Activated naive CD4-positive, alpha-beta T cell treated with anti-CD3 and anti-CD28 coated beads, Interleukin-2, amount 10 ng/mL, durations not matched to agents 7 days and 5 days (primary cell): Measurements from ENCODE around the gene KRTAP4-11.
"Not testable (repeated sequence)": the region's sequence is repeated elsewhere in the genome, so short reads cannot be mapped to it uniquely, and the experiment has no call there.

Source experiments
- CTCF ChIA-PET: fragments of 350-600 bp; sonication (Branson Sonifier 250); formaldehyde crosslinking; loops from one replicate; lab custom pipeline; 2021; ENCODE audit warnings: antibody characterized with exemption; lab: Charles Lee
- DNase-seq: peaks from one replicate; pipeline ENCODE4 v3.0.0-alpha.2; 2020
- H3K27ac Mint-ChIP-seq: one replicate; pipeline ENCODE4 v1.8.0; 2021; ENCODE audit warnings: mild to moderate bottlenecking, moderate library complexity, mixed read lengths
- H3K27me3 Mint-ChIP-seq: one replicate; pipeline ENCODE4 v1.8.0; 2021; ENCODE audit warnings: mild to moderate bottlenecking, mixed read lengths
- H3K36me3 Mint-ChIP-seq: one replicate; pipeline ENCODE4 v1.8.0; 2021; ENCODE audit warnings: mixed read lengths
- H3K4me1 Mint-ChIP-seq: one replicate; pipeline ENCODE4 v1.8.0; 2021; ENCODE audit warnings: mixed read lengths
- H3K4me3 Mint-ChIP-seq: one replicate; pipeline ENCODE4 v1.8.0; 2021; ENCODE audit warnings: mild to moderate bottlenecking, moderate library complexity, mixed read lengths
- H3K9me3 Mint-ChIP-seq: one replicate; pipeline ENCODE4 v1.8.0; 2021; ENCODE audit warnings: mixed read lengths

Gene KRTAP4-11

DNA sequence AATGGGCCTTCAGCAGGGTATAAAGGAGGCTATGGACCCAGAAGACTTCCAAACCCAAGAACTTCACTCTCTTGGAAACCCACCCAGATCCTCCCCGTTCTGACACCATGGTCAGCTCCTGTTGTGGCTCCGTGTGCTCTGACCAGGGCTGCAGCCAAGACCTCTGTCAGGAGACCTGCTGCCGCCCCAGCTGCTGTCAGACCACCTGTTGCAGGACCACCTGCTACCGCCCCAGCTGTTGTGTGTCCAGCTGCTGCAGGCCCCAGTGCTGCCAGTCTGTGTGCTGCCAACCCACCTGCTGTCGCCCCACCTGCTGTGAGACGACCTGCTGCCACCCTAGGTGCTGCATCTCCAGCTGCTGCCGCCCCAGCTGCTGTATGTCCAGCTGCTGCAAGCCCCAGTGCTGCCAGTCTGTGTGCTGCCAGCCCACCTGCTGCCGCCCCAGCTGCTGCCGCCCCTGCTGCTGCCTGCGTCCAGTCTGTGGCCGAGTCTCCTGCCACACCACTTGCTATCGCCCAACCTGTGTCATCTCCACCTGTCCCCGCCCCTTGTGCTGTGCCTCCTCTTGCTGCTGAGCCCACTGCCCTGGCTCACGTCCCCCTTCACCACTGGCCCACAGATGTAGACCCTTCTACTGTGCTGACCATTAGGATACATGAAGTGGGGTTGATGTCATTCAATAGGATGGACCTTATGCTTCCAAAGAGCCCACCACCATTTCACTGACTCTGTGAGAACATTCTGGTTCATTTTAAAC lies 33.9 kb downstream of the KRTAP4-11 start, which contains the start of gene KRTAP4-7:
Gene KRTAP4-7, plus strand, starts transcription at position 51 of the 757 bp plus-strand sequence. Its CDS starts 57 bp downstream, at position 108.
- H3K27ac Mint-ChIP-seq, H3K36me3 Mint-ChIP-seq, DNase-seq, H3K4me3 Mint-ChIP-seq, H3K27me3 Mint-ChIP-seq, H3K9me3 Mint-ChIP-seq, H3K4me1 Mint-ChIP-seq, CTCF ChIA-PET: not testable (repeated sequence)

DNA sequence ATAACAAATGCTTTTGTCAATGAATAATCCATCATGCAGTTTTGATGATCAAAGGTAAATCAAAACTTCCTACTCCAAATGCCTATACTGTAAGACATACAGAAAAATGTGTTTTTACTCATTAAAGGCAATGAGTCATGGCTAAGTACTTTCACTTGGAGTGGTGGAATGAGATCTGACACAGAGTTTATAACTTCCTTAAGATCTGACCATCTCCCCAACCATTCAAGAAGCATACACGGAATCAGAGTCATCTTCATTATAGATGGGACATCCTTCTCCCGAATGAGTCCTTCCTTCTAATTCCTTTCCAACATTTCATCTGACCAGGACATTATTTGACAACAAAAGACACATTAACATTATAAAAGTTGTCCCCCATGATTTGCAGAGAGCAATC lies 34.7 kb downstream of the KRTAP4-11 start:
- DNase-seq, H3K4me3 Mint-ChIP-seq, H3K27me3 Mint-ChIP-seq, H3K4me1 Mint-ChIP-seq, H3K27ac Mint-ChIP-seq, H3K36me3 Mint-ChIP-seq, H3K9me3 Mint-ChIP-seq, CTCF ChIA-PET: not testable (repeated sequence)

DNA sequence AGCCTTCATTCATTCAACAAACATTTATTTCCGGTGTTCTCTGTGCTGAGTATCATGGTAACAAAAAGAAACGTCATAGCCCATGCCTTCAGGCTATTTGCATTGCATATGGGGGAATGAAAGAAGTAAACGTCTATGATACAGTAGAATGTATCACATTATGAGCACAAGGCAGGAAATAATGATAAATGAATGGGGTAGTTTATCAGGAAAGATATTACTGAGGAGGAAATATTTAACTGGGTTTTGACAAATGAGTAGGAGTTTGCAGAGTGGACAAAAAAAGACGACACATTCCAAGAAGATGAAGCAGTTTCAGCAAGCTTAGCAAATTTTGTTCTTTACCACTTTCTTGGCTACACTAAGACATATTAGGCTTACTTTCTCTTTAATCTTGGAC lies 35.5 kb downstream of the KRTAP4-11 start:
- Mint-ChIP-seq H3K27ac (no peak overlapping the region), H3K36me3 (no peaks in the 10 kb centered on the region), H3K27me3 (peaks cover 4% of the 10 kb centered on the region), H3K9me3 (no peaks in the 10 kb centered on the region), H3K4me3 (no peak overlapping the region), H3K4me1 (no peaks in the 10 kb centered on the region)
- CTCF ChIA-PET = no interaction called here
- no peak for DNase-seq

DNA sequence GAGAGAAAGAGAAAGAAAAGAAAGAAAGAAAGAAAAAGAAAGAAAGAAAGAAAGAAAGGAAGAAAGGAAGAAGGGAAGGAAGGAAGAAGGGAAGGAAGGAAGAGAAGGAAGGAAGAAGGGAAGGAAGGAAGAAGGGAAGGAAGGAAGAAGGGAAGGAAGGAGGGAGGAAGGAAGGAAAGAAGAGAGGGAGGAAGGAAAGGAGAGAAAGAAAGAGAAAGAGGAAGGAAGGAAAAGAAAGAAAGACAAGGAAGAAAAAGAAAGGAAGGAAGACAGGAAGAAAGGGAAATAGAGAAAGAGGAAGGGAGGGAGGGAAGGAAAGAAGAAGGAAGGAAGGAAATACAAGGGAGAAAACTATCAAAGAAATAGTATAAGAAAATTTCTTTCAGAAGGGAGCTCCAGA lies 41.4 kb downstream of the KRTAP4-11 start:
- CTCF ChIA-PET = no interaction called here
- Mint-ChIP-seq H3K9me3 (no peaks in the 10 kb centered on the region), H3K4me3 (no peak overlapping the region), H3K27ac (no peak overlapping the region), H3K27me3 (peaks cover 10% of the 10 kb centered on the region), H3K4me1 (no peaks in the 10 kb centered on the region), H3K36me3 (no peaks in the 10 kb centered on the region)
- no peak for DNase-seq

DNA sequence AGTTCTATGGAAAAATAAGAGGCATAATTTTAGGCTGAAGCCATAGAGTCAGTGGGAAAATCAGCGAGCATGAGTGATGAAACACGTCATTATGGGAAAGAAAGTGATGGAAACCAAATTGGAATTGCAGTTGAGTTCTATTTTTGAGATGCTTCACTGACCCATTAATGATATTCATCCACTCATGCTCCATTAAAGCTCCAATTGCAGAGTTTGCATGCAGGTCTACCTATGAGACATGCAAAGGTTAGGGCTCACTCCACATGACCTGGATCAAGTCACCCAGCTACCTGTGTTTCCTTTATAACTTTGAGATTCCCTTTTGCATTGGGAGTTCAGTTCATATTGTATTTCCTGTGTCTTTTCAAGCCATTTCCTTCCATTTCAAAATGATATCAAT lies 44.5 kb downstream of the KRTAP4-11 start:
- no peaks in the 10 kb centered on the region for H3K36me3 Mint-ChIP-seq
- no peak overlapping the region for H3K27ac Mint-ChIP-seq
- CTCF ChIA-PET = interaction anchor here (1.3 kb wide), 1 partner anchor 219 kb away, joined by 3 read pairs; no protein-coding TSS in a partner anchor
- H3K27me3 Mint-ChIP-seq = peaks cover 10% of the 10 kb centered on the region
- no peaks in the 10 kb centered on the region for H3K4me1 Mint-ChIP-seq
- H3K9me3 Mint-ChIP-seq = no peaks in the 10 kb centered on the region
- DNase-seq = no peak
- H3K4me3 Mint-ChIP-seq = no peak overlapping the region

DNA sequence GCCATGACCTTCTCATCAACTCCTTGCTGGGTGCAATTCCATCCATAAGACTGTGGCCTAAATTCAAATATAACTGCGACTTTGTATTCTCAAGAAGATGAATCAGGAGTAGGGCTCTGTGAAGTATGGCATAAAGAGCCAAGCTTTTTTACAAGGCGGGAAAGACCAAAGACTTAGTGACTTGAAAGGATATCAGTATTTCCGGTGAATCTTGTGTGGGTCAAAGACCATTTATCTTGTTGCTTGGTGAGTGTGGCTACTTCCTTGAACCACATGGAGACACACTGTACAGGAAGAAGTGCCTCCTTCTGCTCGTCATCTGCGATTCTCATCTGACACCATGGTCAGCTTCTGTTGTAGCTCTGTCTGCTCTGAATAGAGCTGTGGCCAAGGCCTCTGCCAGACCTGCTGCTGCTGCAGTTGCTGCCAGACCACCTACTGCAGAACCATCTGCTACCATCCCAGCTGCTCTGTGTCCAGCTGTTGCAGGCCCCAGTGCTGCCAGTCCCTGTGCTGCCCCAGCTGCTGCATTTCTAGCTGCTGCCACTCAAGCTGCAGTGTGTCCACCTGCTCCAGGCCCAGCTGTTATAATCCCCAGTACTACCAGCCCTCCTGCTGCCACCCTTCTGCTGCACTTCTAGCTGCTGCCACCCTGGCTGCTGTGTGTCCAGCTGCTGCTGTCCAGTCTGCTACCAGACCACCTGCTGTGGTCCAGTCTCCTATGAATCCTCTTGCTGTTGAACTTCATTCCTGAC lies 46.4 kb downstream of the KRTAP4-11 start:
- Mint-ChIP-seq H3K4me3 (no peak overlapping the region), H3K36me3 (no peaks in the 10 kb centered on the region), H3K27ac (no peak overlapping the region), H3K9me3 (no peaks in the 10 kb centered on the region), H3K27me3 (peaks cover 8% of the 10 kb centered on the region), H3K4me1 (no peaks in the 10 kb centered on the region)
- CTCF ChIA-PET = no interaction called here
- DNase-seq = no peak

DNA sequence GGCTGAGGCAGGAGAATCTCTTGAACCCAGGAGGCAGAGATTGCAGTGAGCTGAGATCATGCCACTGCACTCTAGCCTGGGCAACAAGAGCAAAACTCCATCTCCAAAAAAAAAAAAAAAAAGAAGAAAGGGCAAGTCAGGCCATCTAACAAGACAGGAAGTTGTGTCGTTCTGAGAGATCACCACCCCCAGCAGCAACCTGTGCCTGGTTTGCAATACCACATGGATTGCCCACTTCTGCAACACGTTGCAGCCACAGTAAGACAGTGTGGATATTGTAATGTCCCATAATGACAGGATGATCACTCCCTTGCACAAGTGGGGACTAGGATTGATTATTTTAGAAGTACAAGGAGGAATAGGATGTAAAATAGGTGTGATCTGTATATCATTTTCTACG lies 49.1 kb downstream of the KRTAP4-11 start:
- no peak overlapping the region for H3K4me3 Mint-ChIP-seq
- H3K9me3 Mint-ChIP-seq = no peaks in the 10 kb centered on the region
- no peak for DNase-seq
- no peaks in the 10 kb centered on the region for H3K27me3 Mint-ChIP-seq
- no peaks in the 10 kb centered on the region for H3K36me3 Mint-ChIP-seq
- CTCF ChIA-PET = interaction anchor here (0.9 kb wide), 1 partner anchor 10 kb away, joined by 3 read pairs; no protein-coding TSS in a partner anchor
- no peak overlapping the region for H3K27ac Mint-ChIP-seq
- no peaks in the 10 kb centered on the region for H3K4me1 Mint-ChIP-seq

DNA sequence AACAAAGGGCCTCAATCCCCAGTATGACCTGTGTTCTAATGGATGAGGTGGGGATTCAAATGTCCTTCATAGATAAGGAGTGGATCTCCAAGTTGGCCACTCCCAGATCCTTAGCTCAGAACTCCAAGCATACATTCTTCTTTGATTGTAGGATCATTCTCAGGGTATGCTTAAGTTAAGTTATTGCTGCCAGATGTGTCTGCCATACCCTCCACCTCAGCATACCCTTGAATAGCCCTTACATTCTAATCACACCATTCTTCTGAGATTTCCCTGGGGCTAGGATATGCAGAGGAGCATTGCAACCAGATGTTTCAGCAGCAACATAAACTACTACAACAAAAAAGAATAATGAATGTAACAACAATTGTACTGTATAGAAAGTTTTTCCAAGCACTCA lies 50.9 kb downstream of the KRTAP4-11 start:
- DNase-seq = no peak
- Mint-ChIP-seq H3K27me3 (peaks cover under 1% of the 10 kb centered on the region), H3K36me3 (no peaks in the 10 kb centered on the region), H3K9me3 (no peaks in the 10 kb centered on the region), H3K4me3 (no peak overlapping the region), H3K27ac (no peak overlapping the region), H3K4me1 (no peaks in the 10 kb centered on the region)
- CTCF ChIA-PET = no interaction called here
